ENCODE measurements around the gene UCK2. TPM values are rescaled to one million over a fixed set of nuclear protein-coding genes. Genes with fewer than 3 reads are reported as not detected.

UCK2 gene
- total RNA-seq, 1 experiment from 2014 or later, result 77.9 TPM

GRCh38 chr1:165884009-165884689 lies 56.7 kb downstream of the UCK2 start:
- Histone ChIP-seq H2AFZ (ENCODE audit: low read length) (no peak overlapping the region), H3K4me1 (ENCODE audit: insufficient read depth, low read length) (peaks cover 7% of the 10 kb centered on the region; the same call in 1 of the 2 replicates), H2BK20ac (ENCODE audit: low read depth, low read length, poor library complexity, severe bottlenecking) (no peak overlapping the region), H3K9ac (ENCODE audit: extremely low read depth, insufficient read length, low read length) (no peak overlapping the region), H2BK120ac (ENCODE audit: low read depth, low read length, poor library complexity, severe bottlenecking) (no peak overlapping the region), H4K5ac (ENCODE audit: insufficient read length, low read depth, low read length) (no peak overlapping the region), H2BK5ac (ENCODE audit: insufficient read length, low read length) (no peak overlapping the region), H2AK5ac (ENCODE audit: insufficient read length, low read length) (no peak overlapping the region), H3K18ac (ENCODE audit: insufficient read length, low read depth, low read length) (peak overlapping the region; percentile 40), H3T11ph (ENCODE audit: low read length) (no peak overlapping the region), H3K56ac (ENCODE audit: insufficient read length, low read depth, low read length) (no peak overlapping the region), H3K27me3 (ENCODE audit: insufficient read depth, low read length) (no peaks in the 10 kb centered on the region), H3K4ac (ENCODE audit: low read depth, low read length) (no peak overlapping the region), H3K14ac (ENCODE audit: insufficient read depth, low read length) (no peak overlapping the region; the same call in 1 of the 2 replicates), H3K23ac (ENCODE audit: insufficient read length, low read depth, low read length) (no peak overlapping the region), H2BK15ac (ENCODE audit: low read depth, low read length) (no peak overlapping the region), H3K79me1 (ENCODE audit: insufficient read depth, low read depth, low read length, poor library complexity, severe bottlenecking) (peaks cover 5% of the 10 kb centered on the region), H3K23me2 (ENCODE audit: insufficient read length, low read depth, low read length, poor library complexity, severe bottlenecking) (no peaks in the 10 kb centered on the region), H4K91ac (ENCODE audit: insufficient read length, low read depth, low read length) (no peak overlapping the region), H4K20me1 (ENCODE audit: control insufficient read depth, insufficient read depth, insufficient read length) (no peaks in the 10 kb centered on the region), H3K9me3 (ENCODE audit: control insufficient read depth, low read depth, low read length) (no peaks in the 10 kb centered on the region), H3K4me2 (ENCODE audit: insufficient read depth, insufficient read length, low read length) (no peak overlapping the region), H3K79me2 (ENCODE audit: insufficient read depth, low read length) (peaks cover 43% of the 10 kb centered on the region; the same call in 1 of the 2 replicates), H3K27ac (ENCODE audit: insufficient read length, low read depth, low read length) (no peak overlapping the region), H4K8ac (replicated peaks; ENCODE audit: insufficient read length, low read depth, low read length) (no peak overlapping the region), H2BK12ac (ENCODE audit: insufficient read length, low read depth, low read length) (no peak overlapping the region)
- TF ChIP-seq CTCF (conservative IDR thresholded peaks at IDR 0.05), result no peak
- Mint-ChIP-seq H3K4me3 (no peak overlapping the region), H3K36me3 (ENCODE audit: insufficient read depth in 1 of 3, low read depth in 3 of 3) (peaks cover 4 to 12% (median 7%) of the 10 kb centered on the region in 3 experiments; a peak in 3 of 7 replicates), H3K27ac (peak overlapping the region; percentile 41 to 65 (median 50); a peak in 5 of 7 replicates), H3K27me3 (ENCODE audit: low read depth) (no peaks in the 10 kb centered on the region), H3K9me3 (no peaks in the 10 kb centered on the region; a peak in 1 of 5 replicates), H3K4me1 (peaks cover 28 to 29% of the 10 kb centered on the region in 2 experiments)
- no peak for DNase-seq
- no CpG with 5 or more reads among the region's 9 CpGs for WGBS (ENCODE audit: extremely low coverage, insufficient read length, low lambda C conversion rate)
